ENCODE measurements around the gene FAM180A.

The FAM180A gene

DNA sequence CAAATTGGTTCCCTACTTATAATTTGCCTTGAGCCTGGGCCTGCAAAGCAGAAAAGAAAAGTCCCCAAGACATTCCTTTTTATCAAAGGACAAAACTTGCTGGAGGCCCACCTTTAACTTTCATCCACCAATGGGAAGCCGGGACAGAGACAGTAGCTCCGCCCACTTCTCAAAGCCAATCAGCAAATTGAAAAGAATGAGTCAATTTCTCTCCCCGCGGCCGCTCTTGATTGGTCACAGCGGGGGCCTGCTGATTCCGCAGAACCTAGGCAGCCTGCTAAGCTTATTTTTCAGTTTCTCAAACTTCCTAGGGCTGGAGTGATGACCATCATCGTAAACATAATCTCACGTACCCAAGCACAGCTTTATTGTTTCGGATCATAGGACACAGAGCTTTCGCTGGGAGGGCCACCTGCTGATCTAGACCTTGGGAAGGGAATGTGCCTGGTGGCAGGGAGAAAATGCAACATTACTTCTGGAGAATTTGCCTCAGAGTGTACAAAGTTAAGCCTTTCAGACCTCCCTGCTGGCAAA lies 20.4 kb downstream of the FAM180A start, which contains the start of gene SLC13A4:
TSS of gene SLC13A4 (minus strand) at position 51 of the 534 bp plus-strand sequence. CDS start 690 bp downstream, outside the sequence.
- H3K9ac ChIP-seq (ENCODE audit: low read length): no peak within 1 kb of the TSS
- H3K4me1 ChIP-seq (ENCODE audit: control insufficient read depth, insufficient read depth, low read length): no peaks in the 10 kb centered on the region
- H3K4me3 ChIP-seq (ENCODE audit: low read length): no peak within 1 kb of the TSS
- no peaks in the 10 kb centered on the region for H3K27me3 ChIP-seq (ENCODE audit: control insufficient read depth, insufficient read depth, low read length)
- H3K36me3 ChIP-seq (ENCODE audit: control insufficient read depth, insufficient read depth, low read length): no peaks in the 10 kb centered on the region
- no peak within 1 kb of the TSS for H3K27ac ChIP-seq (ENCODE audit: low read depth, low read length)

DNA sequence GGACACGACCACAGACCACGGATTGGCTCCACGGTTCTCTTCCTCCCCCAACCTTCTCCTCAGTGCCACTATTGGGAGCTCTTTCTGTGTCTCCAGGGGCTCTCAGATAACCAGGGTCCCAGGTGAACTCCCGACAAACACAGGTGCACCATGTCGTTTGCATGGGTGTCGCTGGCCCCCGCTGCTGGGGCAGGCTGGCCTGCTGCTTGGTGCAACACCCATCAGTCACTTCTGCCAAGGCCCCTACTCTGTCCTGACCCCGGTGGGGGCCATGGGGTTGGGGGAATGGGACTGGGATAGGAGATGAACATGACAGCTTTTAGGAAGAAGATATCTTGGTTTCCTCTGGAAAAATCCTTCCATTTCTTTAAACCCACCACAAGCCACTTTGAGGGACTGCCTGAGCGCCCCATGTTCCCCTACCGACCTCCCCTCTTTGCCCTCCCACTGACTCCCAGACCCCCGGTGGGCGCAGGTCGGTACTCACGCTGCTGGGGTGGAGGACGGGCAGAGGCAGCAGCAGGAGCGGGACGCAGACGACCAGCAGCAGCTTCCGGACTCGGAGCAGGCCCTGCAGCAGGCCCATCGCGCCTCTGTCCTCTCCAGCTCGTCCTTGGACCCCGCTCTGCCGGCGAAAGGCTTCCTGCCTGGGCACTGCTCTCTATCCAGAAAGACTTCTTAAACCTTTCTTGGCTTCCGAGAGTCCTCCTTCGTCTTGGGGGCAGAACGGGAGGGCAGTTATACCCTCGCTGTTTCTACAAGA lies 21.5 kb downstream of the FAM180A start:
- Histone ChIP-seq H3K27ac (ENCODE audit: low read depth, low read length) (no peak overlapping the region), H3K27me3 (ENCODE audit: control insufficient read depth, insufficient read depth, low read length) (no peaks in the 10 kb centered on the region), H3K4me1 (ENCODE audit: control insufficient read depth, insufficient read depth, low read length) (no peaks in the 10 kb centered on the region), H3K4me3 (ENCODE audit: low read length) (no peak overlapping the region), H3K9ac (ENCODE audit: low read length) (no peak overlapping the region), H3K36me3 (ENCODE audit: control insufficient read depth, insufficient read depth, low read length) (no peaks in the 10 kb centered on the region)

DNA sequence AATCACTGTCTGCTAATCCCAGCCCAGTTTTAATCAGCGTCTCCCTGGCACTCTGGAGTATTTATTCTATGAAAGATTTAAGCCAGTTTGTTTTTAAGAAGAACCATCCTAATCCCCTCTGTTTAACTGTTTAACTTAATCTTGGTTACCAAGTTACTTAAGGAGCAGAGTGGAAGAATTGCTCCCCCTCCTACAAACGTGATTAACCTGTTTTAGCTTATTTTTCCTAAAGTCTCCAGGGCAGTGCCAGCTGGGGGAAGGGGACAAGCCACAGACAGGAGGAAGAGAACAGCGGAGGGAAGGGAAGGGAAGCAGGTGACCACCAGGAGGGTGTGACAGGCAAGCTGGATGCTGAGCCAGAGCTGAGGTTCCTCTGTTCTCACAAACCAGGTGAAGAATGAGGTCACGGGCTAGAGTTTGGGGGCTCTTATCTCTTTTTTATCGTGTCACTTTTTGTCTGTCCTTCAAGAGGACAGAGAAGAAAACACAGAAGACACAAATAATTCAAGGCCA lies 22.3 kb downstream of the FAM180A start:
- no peaks in the 10 kb centered on the region for H3K27me3 ChIP-seq (ENCODE audit: control insufficient read depth, insufficient read depth, low read length)
- H3K27ac ChIP-seq (ENCODE audit: low read depth, low read length): no peak overlapping the region
- no peak overlapping the region for H3K4me3 ChIP-seq (ENCODE audit: low read length)
- H3K36me3 ChIP-seq (ENCODE audit: control insufficient read depth, insufficient read depth, low read length): no peaks in the 10 kb centered on the region
- no peaks in the 10 kb centered on the region for H3K4me1 ChIP-seq (ENCODE audit: control insufficient read depth, insufficient read depth, low read length)
- no peak overlapping the region for H3K9ac ChIP-seq (ENCODE audit: low read length)

DNA sequence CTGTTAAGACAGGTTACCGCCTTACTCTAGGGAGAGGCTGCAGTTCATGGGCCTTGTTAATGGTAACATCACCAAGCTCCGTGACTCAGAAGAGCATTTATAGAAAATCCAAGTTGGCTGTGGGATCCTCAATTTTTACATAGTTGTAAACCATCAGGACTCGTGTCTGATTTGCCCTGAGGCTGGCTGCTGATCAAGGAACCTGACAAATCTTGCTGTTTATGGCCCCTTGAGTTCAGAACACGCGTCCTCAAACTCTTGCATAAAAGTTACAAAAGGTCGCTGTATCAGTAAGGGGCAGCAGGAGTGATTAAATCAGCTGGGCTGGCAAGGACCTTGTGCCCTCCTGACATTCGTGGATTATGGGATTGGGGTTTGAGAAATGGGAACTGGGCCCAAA lies 25.2 kb downstream of the FAM180A start:
- no peaks in the 10 kb centered on the region for H3K36me3 ChIP-seq (ENCODE audit: control insufficient read depth, insufficient read depth, low read length)
- no peak overlapping the region for H3K27ac ChIP-seq (ENCODE audit: low read depth, low read length)
- H3K4me3 ChIP-seq (ENCODE audit: low read length): no peak overlapping the region
- H3K27me3 ChIP-seq (ENCODE audit: control insufficient read depth, insufficient read depth, low read length): no peaks in the 10 kb centered on the region
- H3K4me1 ChIP-seq (ENCODE audit: control insufficient read depth, insufficient read depth, low read length): no peaks in the 10 kb centered on the region
- no peak overlapping the region for H3K9ac ChIP-seq (ENCODE audit: low read length)

DNA sequence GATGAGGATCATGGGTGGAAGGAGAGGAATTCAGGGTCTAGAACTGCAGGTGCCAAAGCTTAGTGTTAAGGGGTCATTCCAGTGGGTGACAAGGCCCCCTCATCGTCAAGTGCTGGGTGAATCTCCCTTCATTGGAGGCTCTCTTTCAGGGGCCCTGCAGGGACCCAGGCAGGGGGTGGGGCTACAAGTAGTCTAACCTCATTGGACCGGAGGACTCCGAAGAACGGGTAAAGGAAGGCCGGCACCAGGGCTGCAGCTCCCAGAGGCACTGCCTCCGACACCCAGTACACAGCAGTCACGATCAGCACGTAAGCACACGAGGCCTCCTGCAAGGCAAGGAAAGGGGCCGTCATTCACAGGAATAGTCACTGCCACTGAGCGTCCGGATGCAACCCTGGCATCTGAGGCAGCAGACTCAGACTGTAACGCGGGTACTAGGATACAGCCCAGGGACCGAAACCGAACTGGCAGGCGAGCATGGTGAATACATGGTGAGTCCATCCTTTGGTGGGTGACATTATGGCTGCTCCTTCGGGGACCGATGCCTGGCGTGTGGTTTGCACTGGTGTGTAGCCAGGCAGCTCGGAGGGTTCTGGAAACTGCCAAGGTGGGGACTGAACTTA lies 27.3 kb downstream of the FAM180A start:
- no peaks in the 10 kb centered on the region for H3K36me3 ChIP-seq (ENCODE audit: control insufficient read depth, insufficient read depth, low read length)
- H3K27me3 ChIP-seq (ENCODE audit: control insufficient read depth, insufficient read depth, low read length): no peaks in the 10 kb centered on the region
- no peak overlapping the region for H3K27ac ChIP-seq (ENCODE audit: low read depth, low read length)
- H3K9ac ChIP-seq (ENCODE audit: low read length): no peak overlapping the region
- no peak overlapping the region for H3K4me3 ChIP-seq (ENCODE audit: low read length)
- H3K4me1 ChIP-seq (ENCODE audit: control insufficient read depth, insufficient read depth, low read length): no peaks in the 10 kb centered on the region

DNA sequence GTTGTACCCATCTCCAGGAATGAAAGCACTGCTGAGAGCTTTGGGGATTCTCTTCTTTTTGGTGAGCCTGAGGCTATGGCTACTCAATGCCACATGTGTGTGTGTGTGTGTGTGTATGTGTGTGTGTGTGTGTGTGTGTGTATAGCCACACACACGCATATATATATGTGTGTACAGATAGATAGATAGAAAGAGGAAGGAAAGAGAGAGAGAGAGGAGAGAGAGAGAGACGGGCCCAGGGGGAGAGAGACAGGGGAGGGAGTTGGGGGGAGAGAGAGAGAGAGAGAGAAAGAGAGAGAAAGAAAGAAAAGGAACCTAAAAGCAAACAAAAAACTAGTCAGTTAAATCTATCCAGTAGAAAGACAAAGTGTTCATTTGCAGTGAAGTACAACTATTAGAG lies 28.9 kb downstream of the FAM180A start:
- no peak overlapping the region for H3K27ac ChIP-seq (ENCODE audit: low read depth, low read length)
- no peak overlapping the region for H3K9ac ChIP-seq (ENCODE audit: low read length)

DNA sequence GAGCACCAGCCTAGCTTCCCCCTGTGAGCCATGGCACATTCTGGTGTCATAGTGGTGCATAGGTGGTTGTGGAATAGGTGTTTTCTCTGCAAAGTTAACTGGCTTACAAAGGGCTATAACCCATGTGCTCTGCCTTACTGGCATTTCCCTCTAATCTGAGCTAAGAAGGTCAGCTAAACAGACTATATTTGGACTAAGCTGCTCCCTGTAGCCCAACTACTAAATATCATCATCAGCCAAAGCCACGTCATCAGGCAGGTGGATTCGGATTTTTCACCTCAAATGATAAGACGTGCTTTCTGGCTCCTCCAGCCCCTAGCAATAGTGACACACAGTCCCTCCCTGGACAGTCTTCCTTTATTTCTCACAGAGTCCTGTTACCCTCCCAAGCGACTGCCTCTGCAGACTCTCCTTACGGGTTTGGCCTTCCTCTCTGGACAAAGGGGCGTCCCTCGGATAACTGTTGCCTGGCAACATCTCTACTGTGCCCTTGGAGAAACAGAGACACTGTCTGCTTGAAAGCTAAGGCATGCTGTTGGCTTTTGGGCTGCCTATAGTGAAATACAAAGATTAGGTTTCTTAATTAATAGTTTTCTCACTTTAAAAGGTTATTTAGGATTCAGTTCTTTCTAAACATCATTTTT lies 29.7 kb downstream of the FAM180A start:
- Histone ChIP-seq H3K9ac (ENCODE audit: low read length) (no peak overlapping the region), H3K36me3 (ENCODE audit: control insufficient read depth, insufficient read depth, low read length) (no peaks in the 10 kb centered on the region), H3K4me3 (ENCODE audit: low read length) (no peak overlapping the region), H3K27me3 (ENCODE audit: control insufficient read depth, insufficient read depth, low read length) (no peaks in the 10 kb centered on the region), H3K27ac (ENCODE audit: low read depth, low read length) (no peak overlapping the region), H3K4me1 (ENCODE audit: control insufficient read depth, insufficient read depth, low read length) (no peaks in the 10 kb centered on the region)

More for the DNA sequence above, 28.9 kb downstream of the FAM180A start:
- H3K27me3 ChIP-seq (ENCODE audit: control insufficient read depth, insufficient read depth, low read length): no peaks in the 10 kb centered on the region
- H3K36me3 ChIP-seq (ENCODE audit: control insufficient read depth, insufficient read depth, low read length): no peaks in the 10 kb centered on the region
- no peak overlapping the region for H3K4me3 ChIP-seq (ENCODE audit: low read length)
- no peaks in the 10 kb centered on the region for H3K4me1 ChIP-seq (ENCODE audit: control insufficient read depth, insufficient read depth, low read length)

DNA sequence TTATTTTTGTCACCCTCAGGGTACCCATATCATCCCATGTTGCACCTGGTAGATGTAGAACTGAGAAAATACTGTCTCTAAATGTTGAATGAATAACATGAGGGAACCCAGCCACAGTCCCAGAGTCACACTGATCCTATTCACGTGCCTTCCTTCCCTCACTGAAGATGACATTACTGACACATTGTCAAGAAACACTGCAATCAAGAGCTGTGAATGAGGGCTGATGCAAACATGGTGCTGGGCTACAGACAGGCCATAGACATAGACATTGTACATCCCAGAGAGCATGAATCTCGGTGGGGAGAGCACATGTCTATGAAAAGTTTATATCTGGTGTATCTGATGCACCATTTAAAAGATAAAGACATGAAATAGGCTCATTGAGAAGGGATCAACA lies 30.4 kb downstream of the FAM180A start:
- Histone ChIP-seq H3K9ac (ENCODE audit: low read length) (no peak overlapping the region), H3K4me3 (ENCODE audit: low read length) (no peak overlapping the region), H3K4me1 (ENCODE audit: control insufficient read depth, insufficient read depth, low read length) (no peaks in the 10 kb centered on the region), H3K27me3 (ENCODE audit: control insufficient read depth, insufficient read depth, low read length) (no peaks in the 10 kb centered on the region), H3K27ac (ENCODE audit: low read depth, low read length) (no peak overlapping the region), H3K36me3 (ENCODE audit: control insufficient read depth, insufficient read depth, low read length) (no peaks in the 10 kb centered on the region)

DNA sequence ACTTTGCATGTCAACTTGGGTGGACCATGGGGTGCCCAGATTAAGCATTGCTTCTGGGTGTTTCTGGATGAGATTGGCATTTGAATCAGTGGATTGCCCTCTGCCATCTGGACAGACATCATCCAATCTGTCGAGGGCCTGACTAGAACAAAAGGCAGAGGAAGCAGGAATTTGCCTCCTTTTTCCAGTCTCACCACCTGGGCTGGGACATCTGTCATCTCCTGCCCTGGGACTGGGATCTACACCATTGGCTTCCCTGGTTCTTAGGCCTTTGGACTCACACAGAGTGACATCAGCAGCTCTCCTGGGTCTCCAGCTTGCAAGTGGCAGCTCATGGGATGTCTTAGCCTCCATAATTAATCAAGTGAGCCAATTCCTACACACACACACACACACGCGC lies 30.9 kb downstream of the FAM180A start:
- H3K36me3 ChIP-seq (ENCODE audit: control insufficient read depth, insufficient read depth, low read length): no peaks in the 10 kb centered on the region
- H3K4me1 ChIP-seq (ENCODE audit: control insufficient read depth, insufficient read depth, low read length): no peaks in the 10 kb centered on the region
- H3K4me3 ChIP-seq (ENCODE audit: low read length): no peak overlapping the region
- no peak overlapping the region for H3K27ac ChIP-seq (ENCODE audit: low read depth, low read length)
- H3K27me3 ChIP-seq (ENCODE audit: control insufficient read depth, insufficient read depth, low read length): no peaks in the 10 kb centered on the region
- no peak overlapping the region for H3K9ac ChIP-seq (ENCODE audit: low read length)

DNA sequence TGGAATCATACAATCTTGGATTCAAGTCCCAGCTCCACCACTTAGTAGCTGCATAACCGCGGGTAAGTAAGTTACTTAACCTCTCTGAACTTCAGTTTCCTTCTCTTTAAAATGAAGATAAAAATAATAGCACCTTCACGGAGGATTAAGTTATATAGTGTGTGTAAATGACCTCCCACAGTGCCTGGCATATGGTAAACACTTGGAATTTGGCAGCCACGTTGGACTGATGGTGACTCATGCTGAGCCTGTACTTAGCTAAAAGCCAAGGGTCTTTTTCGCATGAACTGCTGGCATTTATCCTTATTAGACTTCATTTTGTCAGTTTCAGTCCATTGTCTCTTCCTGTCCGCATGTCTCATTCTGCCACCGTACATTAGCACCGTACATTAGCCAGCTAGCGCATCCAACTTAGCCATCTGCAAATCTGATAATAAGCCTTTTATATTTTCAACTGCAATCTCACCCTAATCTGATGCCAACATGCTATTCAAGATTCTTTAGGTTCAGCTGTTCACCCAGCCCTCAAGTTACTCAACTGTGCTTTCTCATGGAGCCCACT lies 31.9 kb downstream of the FAM180A start:
- H3K4me3 ChIP-seq (ENCODE audit: low read length): no peak overlapping the region
- H3K27me3 ChIP-seq (ENCODE audit: control insufficient read depth, insufficient read depth, low read length): no peaks in the 10 kb centered on the region
- no peak overlapping the region for H3K9ac ChIP-seq (ENCODE audit: low read length)
- no peaks in the 10 kb centered on the region for H3K4me1 ChIP-seq (ENCODE audit: control insufficient read depth, insufficient read depth, low read length)
- no peak overlapping the region for H3K27ac ChIP-seq (ENCODE audit: low read depth, low read length)
- no peaks in the 10 kb centered on the region for H3K36me3 ChIP-seq (ENCODE audit: control insufficient read depth, insufficient read depth, low read length)

DNA sequence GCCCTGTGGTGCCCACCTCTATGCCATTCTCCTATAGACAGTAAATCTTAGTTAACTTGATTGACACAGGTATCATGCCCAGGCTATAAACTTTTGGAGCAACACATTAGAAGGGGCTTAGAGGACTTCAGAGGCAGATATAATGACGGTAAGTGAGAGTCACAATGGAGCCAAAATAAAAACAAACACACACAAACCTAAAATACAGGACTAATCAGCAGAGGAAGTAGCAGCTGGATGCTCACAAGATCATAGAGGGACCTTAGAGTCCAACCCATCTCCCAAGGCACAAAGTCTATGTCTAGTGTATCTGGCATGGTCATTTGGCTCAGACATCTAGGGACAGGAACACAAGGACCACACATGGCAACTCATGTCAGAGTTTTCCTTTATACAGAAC lies 32.9 kb downstream of the FAM180A start:
- no peaks in the 10 kb centered on the region for H3K4me1 ChIP-seq (ENCODE audit: control insufficient read depth, insufficient read depth, low read length)
- H3K9ac ChIP-seq (ENCODE audit: low read length): no peak overlapping the region
- no peak overlapping the region for H3K27ac ChIP-seq (ENCODE audit: low read depth, low read length)
- H3K27me3 ChIP-seq (ENCODE audit: control insufficient read depth, insufficient read depth, low read length): no peaks in the 10 kb centered on the region
- H3K4me3 ChIP-seq (ENCODE audit: low read length): no peak overlapping the region
- H3K36me3 ChIP-seq (ENCODE audit: control insufficient read depth, insufficient read depth, low read length): no peaks in the 10 kb centered on the region

DNA sequence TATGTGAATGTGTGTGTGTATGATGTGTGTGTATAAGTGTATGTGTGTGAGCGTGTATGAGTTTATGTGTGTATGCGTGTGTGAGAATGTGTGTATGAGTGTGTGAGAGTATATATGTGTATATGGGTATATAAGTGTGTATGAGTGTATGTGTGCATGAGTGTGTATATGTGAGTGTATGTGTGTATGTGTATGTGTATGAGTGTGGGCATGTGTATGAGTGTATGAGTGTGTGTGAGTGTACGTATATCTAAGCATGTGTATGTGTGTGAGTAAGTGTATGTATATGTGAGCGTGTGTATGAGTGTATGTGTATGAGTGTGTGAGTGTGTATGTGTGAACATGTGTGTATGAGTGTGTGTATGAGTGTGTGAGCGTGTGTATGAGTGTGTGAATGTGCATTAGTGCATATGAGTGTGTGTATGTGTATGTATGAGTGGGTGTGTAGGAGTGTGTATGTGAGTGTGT lies 33.5 kb downstream of the FAM180A start:
- Histone ChIP-seq H3K9ac (ENCODE audit: low read length) (no peak overlapping the region), H3K27me3 (ENCODE audit: control insufficient read depth, insufficient read depth, low read length) (no peaks in the 10 kb centered on the region), H3K4me1 (ENCODE audit: control insufficient read depth, insufficient read depth, low read length) (no peaks in the 10 kb centered on the region), H3K27ac (ENCODE audit: low read depth, low read length) (no peak overlapping the region), H3K4me3 (ENCODE audit: low read length) (no peak overlapping the region), H3K36me3 (ENCODE audit: control insufficient read depth, insufficient read depth, low read length) (no peaks in the 10 kb centered on the region)
